Ovary (tissue), 3 donors: Measurements from ENCODE around the gene DENND4C.

Source experiments
- CTCF ChIP-seq, 3 donors: fragments of 450-650 bp in 2 of 3; fragments of 200-600 bp in 1 of 3; IDR thresholded peaks; one replicate each; pipeline versions ENCODE4 v1.5.1 to v1.8.0; 2016 to 2022; ENCODE audit warnings: antibody characterized with exemption in 3 of 3, mild to moderate bottlenecking in 1 of 3
- EP300 ChIP-seq: sonication (generic); formaldehyde crosslinking; IDR thresholded peaks from one replicate; pipeline ENCODE4 v1.6.1; 2017; ENCODE audit warnings: antibody characterized with exemption
- POLR2A ChIP-seq: fragments of 450-650 bp; IDR thresholded peaks from one replicate; pipeline ENCODE4 v1.6.1; 2017; ENCODE audit warnings: antibody characterized with exemption, mild to moderate bottlenecking, moderate library complexity
- donor health status: DM: no; HTN: no; CAD: no.

- TF ChIP-seq CTCF (IDR thresholded peaks at IDR 0.05): no peak
- no peak for TF ChIP-seq POLR2A
- no peak for TF ChIP-seq EP300
Measured at GRCh38 chr9:19405771-19406170, 175.3 kb downstream of the DENND4C start.
